HepG2 (cell line): ENCODE data around the gene ZNF777. TPM values are rescaled to one million over a fixed set of nuclear protein-coding genes. Genes with fewer than 3 reads are reported as not detected.

Experiments
- ATAC-seq: fragments of 200-7000 bp; cut with Tn5 transposase; 3 replicates; pipeline ENCODE4 v1.9.1; 2020; ENCODE audit warnings: mild to moderate bottlenecking, moderate library complexity
- BruUV-seq: library from RNA; stranded (reverse); fragments of 400-500 nt; replicated peaks from 2 replicates; lab custom pipeline; 2021; lab: Mats Ljungman, UMichigan
- CTCF ChIA-PET: fragments of 300-600 bp; formaldehyde crosslinking; extraction: SDS; loops from one replicate; lab custom pipeline; 2021; ENCODE audit warnings: low total read pairs, inconsistent platforms, low intra/inter-chr PET ratio; lab: Yijun Ruan, JAX
- POLR2A ChIA-PET: fragments of 350-600 bp; sonication (Branson Sonifier 250); formaldehyde crosslinking; loops from one replicate; lab custom pipeline; 2020; ENCODE audit warnings: antibody characterized with exemption, inconsistent platforms; lab: Yijun Ruan, JAX
- DNase-seq: peaks from one replicate; pipeline ENCODE4 v3.0.0-alpha.2; 2015; ENCODE audit warnings: low spot score
- FAIRE-seq: peaks from 3 replicates; lab custom pipeline; 2011; peaks lifted over from hg19 to GRCh38; lab: Jason Lieb, UNC
- H2AFZ ChIP-seq: one replicate; pipeline ENCODE4 v1.6.1; 2011; ENCODE audit warnings: low read length, inconsistent platforms
- H3K27ac ChIP-seq: fragments of 300-600 bp; 3 replicates; pipeline ENCODE4 v1.8.0; 2011; ENCODE audit warnings: mixed run types, mild to moderate bottlenecking, mixed read lengths, low read length, inconsistent platforms; ENCODE audit not compliant: insufficient read depth; ENCODE audit errors: extremely low read length
- H3K27me3 ChIP-seq, 2 experiments: fragments of 200-600 bp in 1 of 2; 2 replicates in 1 of 2; 3 replicates in 1 of 2; pipeline versions ENCODE4 v1.6.0 to v1.8.0; 2011; ENCODE audit warnings: low read length in 2 of 2, mild to moderate bottlenecking in 2 of 2, moderate library complexity in 2 of 2, inconsistent platforms in 1 of 2; ENCODE audit not compliant: insufficient read depth in 2 of 2, control insufficient read depth in 1 of 2
- H3K36me3 ChIP-seq, 2 experiments: fragments of 200-600 bp in 1 of 2; replicated peaks in 1 of 2; 2 replicates in 1 of 2; 3 replicates in 1 of 2; pipeline versions ENCODE4 v1.5.1 to v1.8.0; 2011; ENCODE audit warnings: low read length in 2 of 2, inconsistent platforms in 1 of 2; ENCODE audit not compliant: insufficient read depth in 2 of 2, control insufficient read depth in 1 of 2
- H3K4me1 ChIP-seq: 2 replicates; pipeline ENCODE4 v1.5.1; 2012; ENCODE audit warnings: low read length, inconsistent platforms; ENCODE audit not compliant: insufficient read depth
- H3K4me2 ChIP-seq: 2 replicates; pipeline ENCODE4 v1.6.0; 2011; ENCODE audit warnings: low read depth, low read length, inconsistent platforms
- H3K4me3 ChIP-seq, 3 experiments: fragments of 200-600 bp in 1 of 3; sonication (generic), shearing (Covaris generic) in 1 of 3; replicated peaks in 1 of 3; 2 replicates each; pipeline ENCODE4 v1.5.1; 2011 to 2016; ENCODE audit warnings: low read length in 3 of 3, inconsistent platforms in 2 of 3, low read depth in 2 of 3, mild to moderate bottlenecking in 2 of 3, control low read depth in 1 of 3, mixed read lengths in 1 of 3; ENCODE audit not compliant: insufficient read depth in 1 of 3
- H3K79me2 ChIP-seq: one replicate; pipeline ENCODE4 v1.6.1; 2011; ENCODE audit warnings: low read length, inconsistent platforms; ENCODE audit not compliant: insufficient read depth
- H3K9ac ChIP-seq: 2 replicates; pipeline ENCODE4 v1.6.0; 2011; ENCODE audit warnings: mild to moderate bottlenecking, low read depth, low read length, inconsistent platforms; ENCODE audit not compliant: insufficient read depth
- H3K9me3 ChIP-seq: 2 replicates; pipeline ENCODE4 v1.5.1; 2012; ENCODE audit warnings: mild to moderate bottlenecking, low read length
- H4K20me1 ChIP-seq: 2 replicates; pipeline ENCODE4 v1.6.0; 2011; ENCODE audit warnings: inconsistent platforms, mild to moderate bottlenecking, low read length, moderate library complexity; ENCODE audit not compliant: insufficient read depth
- IRX3 ChIP-seq: sonication (generic); formaldehyde crosslinking; IDR thresholded peaks from 2 replicates; pipeline ENCODE4 v1.8.1; 2023; ENCODE audit warnings: mild to moderate bottlenecking, low read depth, missing genetic modification reagents, borderline replicate concordance
- KDM2A ChIP-seq: sonication (generic); formaldehyde crosslinking; IDR thresholded peaks from 2 replicates; pipeline ENCODE4 v1.4.0; 2020; ENCODE audit warnings: low read depth, missing genetic modification reagents, borderline replicate concordance
- NPAS2 ChIP-seq: sonication (generic); formaldehyde crosslinking; IDR thresholded peaks from 2 replicates; pipeline ENCODE4 v1.8.0; 2022; ENCODE audit warnings: mild to moderate bottlenecking, missing genetic modification reagents, borderline replicate concordance
- SMC3 ChIP-seq: IDR thresholded peaks from 2 replicates; pipeline ENCODE4 v1.6.1; 2011; ENCODE audit warnings: low read length, improper control_type of control experiment
- ZMYM3 ChIP-seq: sonication (generic); formaldehyde crosslinking; IDR thresholded peaks from 2 replicates; pipeline ENCODE4 v1.5.1; 2020; ENCODE audit warnings: mild to moderate bottlenecking, missing genetic modification reagents
- ZNF253 ChIP-seq: sonication (generic); formaldehyde crosslinking; IDR thresholded peaks from 2 replicates; pipeline ENCODE4 v1.8.0; 2022; ENCODE audit warnings: mild to moderate bottlenecking, missing genetic modification reagents, borderline replicate concordance
- ZNF383 ChIP-seq: sonication (generic); formaldehyde crosslinking; IDR thresholded peaks from 2 replicates; pipeline ENCODE4 v1.4.0; 2020; ENCODE audit warnings: missing genetic modification reagents, mild to moderate bottlenecking, borderline replicate concordance
- WGBS: methylation state at CpG from one replicate; pipeline ENCODE4 v1.1.6; 2017; ENCODE audit warnings: low lambda C conversion rate; 5-methylcytosine and 5-hydroxymethylcytosine counted together
- in situ Hi-C: cut with HindIII; loops from 2 replicates; pipeline ENCODE4 v1.10.0; 2017; ENCODE audit warnings: low pct_unique_long_range_greater_than_20kb; ENCODE audit not compliant: extremely low pct_ligation_motif_present
- intact Hi-C: fragments of 100-400 bp; cut with micrococcal nuclease; formaldehyde crosslinking; loops from one replicate; pipeline ENCODE4 v1.10.0; 2022; ENCODE audit not compliant: unreplicated experiment
- polyA plus RNA-seq, 8 experiments: library from polyadenylated mRNA; depleted of rRNA in 3 of 8; stranded (reverse) in 7 of 8; unstranded in 1 of 8; fragments of >200 nt; fragmentation: Illumina TruSeq in 4 of 8; extraction: Trizol in 4 of 8; gene quantifications; 2 replicates each; pipeline versions ENCODE4 v1.2.1 to v1.2.3, GENCODE V29; 2011 to 2016; ENCODE audit warnings: low read depth in 4 of 8, missing spikeins in 1 of 8, mixed read lengths in 1 of 8; ENCODE audit not compliant: insufficient read depth in 1 of 8
- total RNA-seq, 5 experiments: library from RNA; depleted of rRNA; stranded (reverse); fragments of >200 nt; fragmentation: Illumina TruSeq; extraction: Trizol; gene quantifications; 2 replicates each; pipeline ENCODE4 v1.2.3, GENCODE V29; 2016; ENCODE audit warnings: low read depth in 1 of 5
- TF ChIP-seq, protein P1 (sequence below): sonication (generic); formaldehyde crosslinking; IDR thresholded peaks from 2 replicates; pipeline ENCODE4 v1.4.0; 2020; ENCODE audit warnings: missing genetic modification reagents
- TF ChIP-seq, protein P2 (sequence below): sonication (generic); formaldehyde crosslinking; IDR thresholded peaks from 2 replicates; pipeline ENCODE4 v1.4.0; 2020; ENCODE audit warnings: missing genetic modification reagents
- TF ChIP-seq, protein P3 (sequence below): sonication (generic); formaldehyde crosslinking; IDR thresholded peaks from 2 replicates; pipeline ENCODE4 v1.8.0; 2022; ENCODE audit warnings: missing genetic modification reagents, low read depth, mild to moderate bottlenecking, borderline replicate concordance
- TF ChIP-seq, protein P4 (sequence below): sonication (generic); formaldehyde crosslinking; IDR thresholded peaks from 2 replicates; pipeline ENCODE4 v1.4.0; 2020; ENCODE audit warnings: missing genetic modification reagents

ZNF777 gene
- total and polyA plus RNA-seq, 2 of the 13 experiments (the other 11 are each of a cell fraction or from before 2014, with no cell fraction given), result 3.8 to 6.0 TPM

DNA sequence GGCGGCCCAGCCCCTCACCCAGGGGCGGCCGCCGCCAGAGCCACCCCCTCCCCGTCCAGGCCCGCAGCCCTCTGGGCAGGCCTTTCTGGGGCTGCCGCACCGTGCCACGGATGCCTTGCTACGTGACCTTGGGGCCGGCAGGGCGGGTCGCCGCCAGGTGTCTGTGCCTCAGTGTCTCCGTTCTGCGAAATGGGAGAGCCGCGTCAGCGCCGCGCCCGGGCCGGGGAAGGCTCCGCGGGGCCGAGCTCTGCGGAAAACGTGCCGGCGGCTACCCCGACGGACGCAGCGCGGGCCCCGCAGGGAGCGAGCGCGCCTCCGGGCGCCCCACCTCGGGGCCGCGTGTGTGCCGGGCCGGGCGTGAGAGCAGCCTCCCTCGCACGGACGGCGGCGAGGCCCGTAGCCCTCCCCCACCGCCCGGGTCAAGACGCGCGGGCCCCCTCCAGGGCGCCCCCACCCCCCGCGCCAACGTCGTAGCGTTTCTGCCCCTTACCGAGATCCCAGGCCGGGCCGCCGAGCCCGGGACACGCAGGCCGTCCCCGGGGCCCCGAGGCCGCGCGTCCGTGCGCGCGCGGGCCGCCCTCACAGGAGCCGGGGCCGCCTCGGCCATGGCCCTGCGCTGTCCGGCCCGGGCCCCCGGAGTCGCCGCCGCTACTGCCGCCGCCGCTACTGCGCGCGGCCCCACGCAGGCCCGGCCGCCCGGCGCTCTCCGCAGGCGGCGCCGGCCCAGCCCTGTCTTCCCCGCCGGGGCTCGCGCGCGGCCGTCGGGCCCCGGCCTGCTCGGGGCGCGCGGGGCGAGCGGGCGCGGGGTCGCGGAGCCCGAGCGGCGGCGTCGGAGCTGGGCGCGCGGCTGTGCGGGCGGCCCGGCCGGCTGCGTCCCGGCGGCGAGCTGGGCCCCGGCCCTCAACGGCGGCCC lies 1.1 kb downstream of the ZNF777 start (continued):
- TF ChIP-seq SMC3 (no peak), ZMYM3 (CRISPR knock-in tag) (peak; percentile 66), ZNF253 (CRISPR knock-in tag) (no peak), IRX3 (CRISPR knock-in tag) (peak; percentile 75; the same call in 1 of the 2 replicates)
- TF ChIP-seq, protein P1, sequence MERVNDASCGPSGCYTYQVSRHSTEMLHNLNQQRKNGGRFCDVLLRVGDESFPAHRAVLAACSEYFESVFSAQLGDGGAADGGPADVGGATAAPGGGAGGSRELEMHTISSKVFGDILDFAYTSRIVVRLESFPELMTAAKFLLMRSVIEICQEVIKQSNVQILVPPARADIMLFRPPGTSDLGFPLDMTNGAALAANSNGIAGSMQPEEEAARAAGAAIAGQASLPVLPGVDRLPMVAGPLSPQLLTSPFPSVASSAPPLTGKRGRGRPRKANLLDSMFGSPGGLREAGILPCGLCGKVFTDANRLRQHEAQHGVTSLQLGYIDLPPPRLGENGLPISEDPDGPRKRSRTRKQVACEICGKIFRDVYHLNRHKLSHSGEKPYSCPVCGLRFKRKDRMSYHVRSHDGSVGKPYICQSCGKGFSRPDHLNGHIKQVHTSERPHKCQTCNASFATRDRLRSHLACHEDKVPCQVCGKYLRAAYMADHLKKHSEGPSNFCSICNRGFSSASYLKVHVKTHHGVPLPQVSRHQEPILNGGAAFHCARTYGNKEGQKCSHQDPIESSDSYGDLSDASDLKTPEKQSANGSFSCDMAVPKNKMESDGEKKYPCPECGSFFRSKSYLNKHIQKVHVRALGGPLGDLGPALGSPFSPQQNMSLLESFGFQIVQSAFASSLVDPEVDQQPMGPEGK (CRISPR knock-in tag), result peak; percentile 35
- TF ChIP-seq, protein P2, sequence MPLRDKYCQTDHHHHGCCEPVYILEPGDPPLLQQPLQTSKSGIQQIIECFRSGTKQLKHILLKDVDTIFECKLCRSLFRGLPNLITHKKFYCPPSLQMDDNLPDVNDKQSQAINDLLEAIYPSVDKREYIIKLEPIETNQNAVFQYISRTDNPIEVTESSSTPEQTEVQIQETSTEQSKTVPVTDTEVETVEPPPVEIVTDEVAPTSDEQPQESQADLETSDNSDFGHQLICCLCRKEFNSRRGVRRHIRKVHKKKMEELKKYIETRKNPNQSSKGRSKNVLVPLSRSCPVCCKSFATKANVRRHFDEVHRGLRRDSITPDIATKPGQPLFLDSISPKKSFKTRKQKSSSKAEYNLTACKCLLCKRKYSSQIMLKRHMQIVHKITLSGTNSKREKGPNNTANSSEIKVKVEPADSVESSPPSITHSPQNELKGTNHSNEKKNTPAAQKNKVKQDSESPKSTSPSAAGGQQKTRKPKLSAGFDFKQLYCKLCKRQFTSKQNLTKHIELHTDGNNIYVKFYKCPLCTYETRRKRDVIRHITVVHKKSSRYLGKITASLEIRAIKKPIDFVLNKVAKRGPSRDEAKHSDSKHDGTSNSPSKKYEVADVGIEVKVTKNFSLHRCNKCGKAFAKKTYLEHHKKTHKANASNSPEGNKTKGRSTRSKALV, result 0 out of 2 replicates have a peak, but pooled peaks have one; percentile 0

DNA sequence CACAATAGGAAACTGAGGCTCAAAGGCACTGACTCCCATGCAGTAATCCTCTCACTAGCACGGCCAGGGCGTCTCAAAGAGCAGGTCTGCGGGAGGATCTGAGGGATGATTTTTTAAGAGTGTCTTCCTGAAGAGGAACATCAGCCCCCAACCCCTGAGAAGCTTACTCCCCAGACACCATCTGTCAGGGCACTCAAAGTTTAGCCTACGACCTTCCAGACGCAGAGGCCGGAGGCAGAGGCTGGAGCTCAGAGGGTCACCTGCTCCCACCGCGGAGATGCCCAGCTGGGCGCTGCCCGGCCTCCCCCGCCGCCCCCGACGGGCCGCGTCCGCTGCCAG lies 1.7 kb downstream of the ZNF777 start:
- DNase-seq (no peak), FAIRE-seq (no peak), ATAC-seq (no peak)
- in situ Hi-C loops (no loop called here), intact Hi-C loops (no loop called here)
- Histone ChIP-seq H4K20me1 (no peaks in the 10 kb centered on the region; the same call in 1 of the 2 replicates), H2AFZ (no peak overlapping the region), H3K9me3 (no peaks in the 10 kb centered on the region), H3K27ac (no peak overlapping the region), H3K9ac (peak overlapping the region; percentile 75), H3K4me3 (peak overlapping the region; percentile 80 to 83 (median 83)), H3K36me3 (peaks cover 8 to 26% of the 10 kb centered on the region in 2 experiments), H3K4me1 (peaks cover 12% of the 10 kb centered on the region), H3K27me3 (no peaks in the 10 kb centered on the region), H3K4me2 (peak overlapping the region; percentile 83), H3K79me2 (peaks cover 12% of the 10 kb centered on the region)
- 79% methylated on average over 3 of the region's 17 CpGs for WGBS
- POLR2A ChIA-PET, result interaction anchor here (1.0 to 1.5 kb wide), 2 partner anchors 197 to 431 kb away, joined by 3 read pairs; partner anchors contain the start of genes PDIA4 and ZNF783
- BruUV-seq, result no TSS peak
- CTCF ChIA-PET, result no interaction called here
- no peak for TF ChIP-seq ZNF383
- TF ChIP-seq KDM2A, result 0 out of 2 replicates have a peak, but pooled peaks have one; percentile 0
- TF ChIP-seq NPAS2 (CRISPR knock-in tag), result no peak
- TF ChIP-seq, protein P3, sequence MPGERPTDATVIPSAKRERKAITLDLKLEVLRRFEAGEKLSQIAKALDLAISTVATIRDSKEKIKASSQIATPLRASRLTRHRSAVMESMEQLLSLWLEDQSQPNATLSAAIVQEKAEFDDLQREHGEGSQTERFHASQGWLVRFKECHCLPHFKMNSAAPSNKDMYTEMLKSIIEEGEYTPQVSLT (CRISPR knock-in tag), result no peak
- TF ChIP-seq, protein P4, sequence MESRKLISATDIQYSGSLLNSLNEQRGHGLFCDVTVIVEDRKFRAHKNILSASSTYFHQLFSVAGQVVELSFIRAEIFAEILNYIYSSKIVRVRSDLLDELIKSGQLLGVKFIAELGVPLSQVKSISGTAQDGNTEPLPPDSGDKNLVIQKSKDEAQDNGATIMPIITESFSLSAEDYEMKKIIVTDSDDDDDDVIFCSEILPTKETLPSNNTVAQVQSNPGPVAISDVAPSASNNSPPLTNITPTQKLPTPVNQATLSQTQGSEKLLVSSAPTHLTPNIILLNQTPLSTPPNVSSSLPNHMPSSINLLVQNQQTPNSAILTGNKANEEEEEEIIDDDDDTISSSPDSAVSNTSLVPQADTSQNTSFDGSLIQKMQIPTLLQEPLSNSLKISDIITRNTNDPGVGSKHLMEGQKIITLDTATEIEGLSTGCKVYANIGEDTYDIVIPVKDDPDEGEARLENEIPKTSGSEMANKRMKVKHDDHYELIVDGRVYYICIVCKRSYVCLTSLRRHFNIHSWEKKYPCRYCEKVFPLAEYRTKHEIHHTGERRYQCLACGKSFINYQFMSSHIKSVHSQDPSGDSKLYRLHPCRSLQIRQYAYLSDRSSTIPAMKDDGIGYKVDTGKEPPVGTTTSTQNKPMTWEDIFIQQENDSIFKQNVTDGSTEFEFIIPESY (CRISPR knock-in tag), result no peak
